SU-DHL-6 (cell line): ENCODE measurements around the gene EDDM3A.

Experiments
- H2AFZ ChIP-seq: fragments of 200-600 bp; sonication (generic); 2 replicates; pipeline ENCODE4 v1.6.1; 2014; ENCODE audit warnings: low read depth, mild to moderate bottlenecking, moderate library complexity, mixed read lengths, antibody characterized with exemption, low read length; ENCODE audit not compliant: severe bottlenecking
- H3F3A ChIP-seq: fragments of 200-600 bp; shearing (Covaris generic); 2 replicates; pipeline ENCODE4 v1.6.0; 2016; ENCODE audit warnings: antibody characterized with exemption, mild to moderate bottlenecking; ENCODE audit not compliant: insufficient read depth
- H3K27ac ChIP-seq: fragments of 200-600 bp; sonication (generic); 2 replicates; pipeline ENCODE4 v1.5.1; 2016; ENCODE audit warnings: low read depth, mild to moderate bottlenecking, low read length, moderate library complexity, mixed read lengths
- H3K27me3 ChIP-seq: fragments of 200-600 bp; sonication (generic), shearing (Covaris generic); 2 replicates; pipeline ENCODE4 v1.6.0; 2014; ENCODE audit warnings: mild to moderate bottlenecking, low read length
- H3K36me3 ChIP-seq: fragments of 200-600 bp; sonication (generic); 2 replicates; pipeline ENCODE4 v1.6.1; 2014; ENCODE audit warnings: mild to moderate bottlenecking, low read length, mixed read lengths
- H3K4me2 ChIP-seq: fragments of 300-600, 200-600 bp; shearing (Covaris generic), sonication (generic); 2 replicates; pipeline ENCODE4 v1.6.0; 2014; ENCODE audit warnings: low read length, low read depth, mild to moderate bottlenecking; ENCODE audit not compliant: poor library complexity, severe bottlenecking
- H3K4me3 ChIP-seq: fragments of 200-600 bp; sonication (generic); 2 replicates; pipeline ENCODE4 v1.5.1; 2014; ENCODE audit warnings: antibody characterized with exemption, low read length, mild to moderate bottlenecking, mixed read lengths; ENCODE audit not compliant: insufficient read depth, poor library complexity, severe bottlenecking
- H3K79me2 ChIP-seq: fragments of 200-600 bp; sonication (generic); 2 replicates; pipeline ENCODE4 v1.6.1; 2014; ENCODE audit warnings: mild to moderate bottlenecking, low read length, moderate library complexity; ENCODE audit not compliant: insufficient read depth
- H3K9ac ChIP-seq: fragments of 200-600 bp; sonication (generic); 2 replicates; pipeline ENCODE4 v1.7.0; 2014; ENCODE audit warnings: mild to moderate bottlenecking, low read length
- H3K9me2 ChIP-seq: fragments of 200-600 bp; sonication (generic); replicated peaks from 2 replicates; pipeline ENCODE4 v1.6.1; 2014; ENCODE audit warnings: low read length; ENCODE audit not compliant: insufficient read depth
- H3K9me3 ChIP-seq: fragments of 200-600 bp; sonication (generic); 2 replicates; pipeline ENCODE4 v1.6.1; 2014; ENCODE audit warnings: low read length, mixed read lengths; ENCODE audit not compliant: insufficient read depth
- H4K20me1 ChIP-seq: fragments of 200-600 bp; sonication (generic); 2 replicates; pipeline ENCODE4 v1.6.1; 2014; ENCODE audit warnings: low read depth, mild to moderate bottlenecking, antibody characterized with exemption, low read length, moderate library complexity, mixed read lengths
- EZH2phosphoT487 ChIP-seq: fragments of 200-600 bp; sonication (generic), shearing (Covaris generic); conservative IDR thresholded peaks from 2 replicates; pipeline ENCODE4 v1.6.1; 2018; ENCODE audit warnings: mild to moderate bottlenecking, antibody characterized with exemption, low read length, moderate library complexity, mixed read lengths
- TF ChIP-seq, protein P1 (sequence below): fragments of 200-600 bp; sonication (generic); IDR thresholded peaks from one replicate; pipeline ENCODE4 v1.5.1; 2017; ENCODE audit warnings: antibody characterized with exemption, mild to moderate bottlenecking, low read length, moderate library complexity; ENCODE audit not compliant: insufficient read depth, poor library complexity, severe bottlenecking

Gene EDDM3A

DNA sequence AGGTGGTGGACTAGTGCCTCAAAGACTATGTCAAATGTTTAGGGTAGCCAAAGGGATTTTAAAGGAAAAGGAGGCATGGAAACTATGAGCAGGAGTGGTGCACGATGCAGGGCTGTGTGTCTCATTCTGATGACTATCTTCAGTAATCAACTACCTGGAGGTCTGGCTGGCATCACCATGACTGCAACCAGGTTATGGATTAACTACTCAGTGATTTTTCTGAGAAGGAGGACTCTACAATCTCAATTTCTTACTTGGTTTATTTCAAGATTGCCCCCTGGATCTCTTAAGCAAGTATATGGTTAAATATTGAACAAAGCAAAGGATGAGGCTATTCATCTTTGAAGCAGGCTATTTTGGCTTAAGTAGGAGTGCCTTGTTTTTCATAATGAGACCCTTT, 19.2 kb upstream of the EDDM3A start:
- Histone ChIP-seq H4K20me1 (no peaks in the 10 kb centered on the region), H3K36me3 (no peaks in the 10 kb centered on the region), H3K4me2 (no peak overlapping the region), H3K9ac (no peak overlapping the region), H3K27ac (no peak overlapping the region), H3K79me2 (no peaks in the 10 kb centered on the region), H2AFZ (no peak overlapping the region), H3K4me3 (no peak overlapping the region), H3F3A (no peaks in the 10 kb centered on the region), H3K9me3 (no peaks in the 10 kb centered on the region), H3K9me2 (no peaks in the 10 kb centered on the region), H3K27me3 (no peaks in the 10 kb centered on the region)
- no peak for TF ChIP-seq EZH2phosphoT487
- TF ChIP-seq, protein P1, sequence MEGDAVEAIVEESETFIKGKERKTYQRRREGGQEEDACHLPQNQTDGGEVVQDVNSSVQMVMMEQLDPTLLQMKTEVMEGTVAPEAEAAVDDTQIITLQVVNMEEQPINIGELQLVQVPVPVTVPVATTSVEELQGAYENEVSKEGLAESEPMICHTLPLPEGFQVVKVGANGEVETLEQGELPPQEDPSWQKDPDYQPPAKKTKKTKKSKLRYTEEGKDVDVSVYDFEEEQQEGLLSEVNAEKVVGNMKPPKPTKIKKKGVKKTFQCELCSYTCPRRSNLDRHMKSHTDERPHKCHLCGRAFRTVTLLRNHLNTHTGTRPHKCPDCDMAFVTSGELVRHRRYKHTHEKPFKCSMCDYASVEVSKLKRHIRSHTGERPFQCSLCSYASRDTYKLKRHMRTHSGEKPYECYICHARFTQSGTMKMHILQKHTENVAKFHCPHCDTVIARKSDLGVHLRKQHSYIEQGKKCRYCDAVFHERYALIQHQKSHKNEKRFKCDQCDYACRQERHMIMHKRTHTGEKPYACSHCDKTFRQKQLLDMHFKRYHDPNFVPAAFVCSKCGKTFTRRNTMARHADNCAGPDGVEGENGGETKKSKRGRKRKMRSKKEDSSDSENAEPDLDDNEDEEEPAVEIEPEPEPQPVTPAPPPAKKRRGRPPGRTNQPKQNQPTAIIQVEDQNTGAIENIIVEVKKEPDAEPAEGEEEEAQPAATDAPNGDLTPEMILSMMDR = no peak

DNA sequence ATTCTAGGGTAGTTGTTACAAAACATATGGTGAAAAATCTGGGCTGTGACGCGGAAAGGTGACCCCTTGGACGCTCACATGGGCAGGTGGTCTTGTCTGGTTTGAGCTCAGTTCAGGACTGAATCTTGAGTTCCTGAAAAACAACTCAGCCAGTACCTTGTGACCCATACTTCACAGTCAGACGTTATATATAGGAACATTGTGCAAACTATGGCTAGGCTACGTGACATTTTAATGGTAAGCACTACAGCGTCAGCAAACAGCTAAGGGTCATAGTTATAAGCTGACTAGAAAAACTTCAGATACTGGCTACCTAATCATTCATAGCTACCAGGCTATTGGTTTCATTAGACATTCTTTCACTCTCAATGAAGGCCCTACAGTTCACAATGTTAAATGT, 14.8 kb upstream of the EDDM3A start:
- Histone ChIP-seq H3K79me2 (no peaks in the 10 kb centered on the region), H3K4me3 (no peak overlapping the region), H3K27ac (no peak overlapping the region), H3K9ac (no peak overlapping the region), H3K4me2 (no peak overlapping the region), H3F3A (no peaks in the 10 kb centered on the region), H2AFZ (no peak overlapping the region), H3K9me3 (no peaks in the 10 kb centered on the region), H3K9me2 (no peaks in the 10 kb centered on the region), H4K20me1 (no peaks in the 10 kb centered on the region), H3K36me3 (no peaks in the 10 kb centered on the region), H3K27me3 (no peaks in the 10 kb centered on the region)
- TF ChIP-seq, protein P1 = no peak
- TF ChIP-seq EZH2phosphoT487 = no peak

DNA sequence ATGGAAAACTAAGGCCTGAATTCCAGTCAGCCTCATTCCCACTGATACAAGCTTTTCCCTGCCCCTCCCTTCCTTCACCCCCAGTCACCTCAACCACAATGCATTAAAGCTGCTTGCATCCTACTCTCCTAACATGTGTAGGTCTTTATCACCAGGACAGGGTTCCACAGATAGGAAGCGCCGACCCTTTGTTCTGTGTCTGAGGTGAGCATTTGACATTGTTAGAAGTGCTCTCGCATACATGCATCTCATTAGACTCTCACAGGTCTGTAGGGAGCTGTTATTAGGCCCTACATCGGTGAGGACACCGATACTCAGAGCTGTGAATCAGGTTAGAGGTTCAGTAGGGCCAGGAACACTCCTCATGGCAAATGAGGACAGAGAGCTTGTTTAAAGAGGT, 13.2 kb upstream of the EDDM3A start:
- TF ChIP-seq EZH2phosphoT487 = no peak
- TF ChIP-seq, protein P1 = no peak
- H4K20me1 ChIP-seq = no peaks in the 10 kb centered on the region
- H3K27me3 ChIP-seq = no peaks in the 10 kb centered on the region
- no peak overlapping the region for H2AFZ ChIP-seq
- H3K27ac ChIP-seq = no peak overlapping the region
- H3F3A ChIP-seq = no peaks in the 10 kb centered on the region
- no peak overlapping the region for H3K9ac ChIP-seq
- H3K36me3 ChIP-seq = no peaks in the 10 kb centered on the region
- H3K79me2 ChIP-seq = no peaks in the 10 kb centered on the region
- no peaks in the 10 kb centered on the region for H3K9me3 ChIP-seq
- no peak overlapping the region for H3K4me2 ChIP-seq
- H3K9me2 ChIP-seq = no peaks in the 10 kb centered on the region
- H3K4me3 ChIP-seq = no peak overlapping the region
